Vagina (tissue), 2 donors: ENCODE measurements around the gene RFX8.

Experiments
- CTCF ChIP-seq, 3 experiments: fragments of 450-650 bp in 2 of 3; fragments of 200-600 bp in 1 of 3; sonication (generic) in 1 of 3; IDR thresholded peaks; one replicate each; pipeline ENCODE4 v1.5.1; 2017 to 2019; ENCODE audit warnings: antibody characterized with exemption in 3 of 3, mild to moderate bottlenecking in 2 of 3, moderate library complexity in 2 of 3
- POLR2AphosphoS5 ChIP-seq, 2 donors: sonication (generic); formaldehyde crosslinking; IDR thresholded peaks; one replicate each; pipeline ENCODE4 v1.9.0; 2017; ENCODE audit warnings: antibody characterized with exemption in 2 of 2, mild to moderate bottlenecking in 2 of 2, low read depth in 1 of 2; ENCODE audit not compliant: insufficient read depth in 1 of 2

GRCh38 chr2:101431486-101431885 is 43.4 kb downstream of the RFX8 start:
- no peak for TF ChIP-seq CTCF (IDR thresholded peaks at IDR 0.05)
- TF ChIP-seq POLR2AphosphoS5 (IDR thresholded peaks at IDR 0.05; ENCODE audit: insufficient read depth in 1 of 2, low read depth in 1 of 2), result no peak
